ENCODE results near the gene GSDMA.

DNA sequence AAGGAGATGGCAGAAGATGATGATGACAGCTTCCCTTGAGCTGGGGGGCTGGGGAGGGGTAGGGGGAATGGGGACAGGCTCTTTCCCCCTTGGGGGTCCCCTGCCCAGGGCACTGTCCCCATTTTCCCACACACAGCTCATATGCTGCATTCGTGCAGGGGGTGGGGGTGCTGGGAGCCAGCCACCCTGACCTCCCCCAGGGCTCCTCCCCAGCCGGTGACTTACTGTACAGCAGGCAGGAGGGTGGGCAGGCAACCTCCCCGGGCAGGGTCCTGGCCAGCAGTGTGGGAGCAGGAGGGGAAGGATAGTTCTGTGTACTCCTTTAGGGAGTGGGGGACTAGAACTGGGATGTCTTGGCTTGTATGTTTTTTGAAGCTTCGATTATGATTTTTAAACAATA, 34.7 kb downstream of the GSDMA start:
- TF ChIP-seq CTCF (IDR thresholded peaks at IDR 0.05; ENCODE audit: poor library complexity) (no peak), EZH2phosphoT487 (IDR thresholded peaks at IDR 0.05; ENCODE audit: low read depth, severe bottlenecking, unreplicated experiment) (no peak), EZH2 (IDR thresholded peaks at IDR 0.05; ENCODE audit: borderline replicate concordance) (no peak)
